CD4-positive, alpha-beta T cell treated with Interleukin-12 subunit alpha and Interleukin-12 subunit beta, for 1 hour (primary cell): Measurements from ENCODE around the gene POC1B.

Experiments
- DNase-seq: peaks from one replicate; pipeline ENCODE4 v3.0.0-alpha.2; 2020

Gene POC1B

GRCh38 chr12:89525824-89526770 is at the start of gene POC1B:
Gene POC1B (minus strand): TSS chr12:89526047. CDS start chr12:89525895, 152 bp downstream.
- DNase-seq, result peak; percentile 69

GRCh38 chr12:89575374-89575773 is 49.5 kb upstream of the POC1B start:
- no peak for DNase-seq

DNA sequence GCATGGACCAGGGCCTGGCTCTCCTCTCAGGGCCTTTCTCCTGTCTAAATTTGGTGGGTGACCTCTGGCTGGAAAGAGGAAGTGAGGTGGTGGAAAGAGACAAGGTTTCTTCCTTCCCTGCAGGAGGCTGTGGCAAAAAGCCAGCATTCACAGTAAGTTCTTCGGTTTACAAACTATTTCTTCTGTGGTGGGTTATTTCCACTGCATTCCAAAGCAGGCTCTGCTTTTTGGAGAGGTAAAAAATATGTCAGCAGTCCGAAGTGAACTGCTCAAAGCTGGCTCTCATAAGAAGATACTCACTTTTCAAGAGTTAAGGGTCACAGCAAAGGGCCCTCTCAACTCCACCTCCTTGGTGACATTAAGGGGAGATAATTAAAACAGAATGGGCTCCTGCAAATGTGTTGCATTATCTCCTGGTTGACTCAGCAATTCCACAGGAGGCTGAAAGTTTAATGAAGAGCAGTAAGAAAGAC is 48.9 kb upstream of the POC1B start:
- DNase-seq, result no peak

DNA sequence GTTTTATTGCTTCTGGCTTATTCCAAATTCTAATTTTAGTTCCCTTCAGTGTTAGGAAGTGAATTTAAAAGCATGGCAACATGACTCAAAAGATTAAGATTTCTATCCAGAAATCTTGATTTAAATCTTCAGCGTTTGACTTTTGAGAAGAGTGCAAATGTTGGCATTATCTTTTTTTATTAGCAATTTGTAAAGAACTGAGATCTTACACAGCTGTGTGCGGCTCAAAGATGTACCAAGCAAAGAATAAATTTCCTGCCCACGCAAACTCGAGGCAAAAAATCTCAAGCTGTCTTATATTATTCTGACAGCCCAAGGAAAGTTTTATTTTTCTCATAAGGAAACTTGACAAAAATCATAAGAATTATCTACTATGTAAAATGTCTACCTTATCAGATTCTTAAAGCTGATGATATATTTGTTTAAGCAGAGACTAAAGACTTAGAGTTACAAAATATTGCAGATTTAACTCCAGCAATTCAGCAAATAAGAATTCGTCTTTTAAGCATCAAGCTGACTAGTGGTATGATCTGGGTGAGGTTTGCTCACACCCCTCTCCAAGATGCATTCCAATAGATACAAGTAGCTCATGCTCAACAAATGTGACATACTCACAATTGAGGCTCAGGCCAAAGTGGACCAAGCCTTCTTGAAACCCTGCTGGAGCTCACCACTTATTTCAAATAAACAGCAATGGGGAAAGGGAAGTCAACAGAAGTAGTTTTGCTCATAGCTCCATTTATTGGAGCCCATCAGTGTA is 47.4 kb upstream of the POC1B start:
- no peak for DNase-seq

- DNase-seq, result no peak
Observed at GRCh38 chr12:89571491-89572195, 45.8 kb upstream of the POC1B start.

- DNase-seq, result no peak
Observed at GRCh38 chr12:89568484-89568883, 42.6 kb upstream of the POC1B start.

GRCh38 chr12:89567691-89568239 is 41.9 kb upstream of the POC1B start:
- DNase-seq, result no peak

GRCh38 chr12:89566615-89567014 is 40.8 kb upstream of the POC1B start:
- no peak for DNase-seq

DNA sequence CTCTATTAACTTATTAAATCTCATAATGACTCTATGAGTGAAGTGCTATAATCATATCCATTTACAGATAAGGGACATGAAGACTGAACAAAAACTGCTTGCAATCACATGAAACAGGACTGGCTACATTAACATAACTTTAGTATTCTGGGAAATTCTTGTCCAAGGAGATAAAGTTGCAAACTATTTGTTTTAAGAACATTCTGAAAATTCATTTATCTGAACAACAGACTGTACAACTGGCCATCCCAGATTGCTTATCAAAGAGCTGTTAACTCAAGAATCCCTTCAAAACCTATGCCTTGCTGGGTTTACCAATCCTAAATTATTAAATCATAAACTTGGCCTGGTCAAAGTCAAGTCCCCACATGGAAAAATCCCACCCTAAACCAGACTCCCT is 39.2 kb upstream of the POC1B start:
- no peak for DNase-seq

- DNase-seq, result no peak
Observed at GRCh38 chr12:89559753-89560152, 33.9 kb upstream of the POC1B start.

DNA sequence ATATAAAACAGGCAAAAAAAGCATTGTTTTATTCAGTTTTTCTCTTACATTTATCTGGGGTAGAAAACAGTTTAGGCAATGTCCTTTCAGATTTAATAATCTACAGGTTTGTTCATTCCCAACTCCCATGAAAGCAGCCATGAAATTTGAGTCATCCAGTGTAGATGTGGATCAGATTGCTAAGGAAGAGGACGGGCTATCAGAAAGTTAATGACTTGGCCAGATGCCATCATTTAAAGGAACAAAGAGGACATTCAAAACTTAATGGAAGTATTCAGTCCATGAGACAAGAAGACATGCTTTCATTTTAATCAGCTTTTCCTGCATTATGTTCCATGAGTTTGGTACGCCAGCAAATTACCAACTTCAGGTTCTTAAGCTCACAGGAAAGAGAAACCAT is 31.1 kb upstream of the POC1B start:
- no peak for DNase-seq

GRCh38 chr12:89552376-89552775 is 26.5 kb upstream of the POC1B start:
- DNase-seq, result no peak

DNA sequence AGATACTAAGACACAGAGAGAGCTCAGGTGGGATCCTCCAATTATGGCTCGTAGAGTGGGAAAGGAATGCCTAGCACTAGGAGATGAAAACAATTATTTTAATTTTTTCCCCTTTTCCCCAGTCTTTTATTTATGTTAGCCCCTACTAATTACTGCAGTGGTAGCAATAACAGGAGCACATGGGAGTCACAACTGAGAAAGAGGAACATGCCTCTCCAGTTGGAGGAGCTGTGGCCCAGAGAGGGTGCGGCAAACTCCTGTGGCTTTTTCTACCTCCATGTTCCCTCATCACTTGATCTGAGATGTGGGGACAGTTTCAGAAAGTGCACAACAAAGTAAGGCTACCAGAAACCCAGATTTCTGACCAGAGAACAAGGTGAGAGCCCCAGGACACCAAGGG is 25.9 kb upstream of the POC1B start:
- no peak for DNase-seq

GRCh38 chr12:89547101-89547500 is 21.3 kb upstream of the POC1B start:
- DNase-seq, result no peak

GRCh38 chr12:89546151-89546550 is 20.3 kb upstream of the POC1B start:
- no peak for DNase-seq

- no peak for DNase-seq
Observed at GRCh38 chr12:89544681-89545184, 18.9 kb upstream of the POC1B start.

DNA sequence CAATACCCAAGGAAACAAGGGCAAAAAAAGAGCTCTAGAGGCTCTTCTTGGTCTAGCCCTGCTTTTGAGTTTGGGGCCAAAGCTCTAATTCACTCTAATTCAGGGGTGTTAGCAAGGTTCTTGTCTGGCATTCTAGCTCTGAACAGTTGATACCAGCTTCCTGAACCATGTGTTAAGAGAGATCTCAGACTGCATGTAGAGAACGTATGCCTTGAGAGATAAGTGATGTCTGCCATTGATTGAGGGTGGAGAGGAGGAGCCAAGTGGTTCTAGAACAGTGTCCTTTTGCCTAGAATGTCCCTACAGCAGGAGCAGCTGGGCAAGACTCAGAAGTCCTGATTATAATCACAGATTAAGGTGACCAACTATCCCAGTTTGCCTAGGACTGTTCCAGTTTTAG is 18.2 kb upstream of the POC1B start:
- DNase-seq, result no peak

DNA sequence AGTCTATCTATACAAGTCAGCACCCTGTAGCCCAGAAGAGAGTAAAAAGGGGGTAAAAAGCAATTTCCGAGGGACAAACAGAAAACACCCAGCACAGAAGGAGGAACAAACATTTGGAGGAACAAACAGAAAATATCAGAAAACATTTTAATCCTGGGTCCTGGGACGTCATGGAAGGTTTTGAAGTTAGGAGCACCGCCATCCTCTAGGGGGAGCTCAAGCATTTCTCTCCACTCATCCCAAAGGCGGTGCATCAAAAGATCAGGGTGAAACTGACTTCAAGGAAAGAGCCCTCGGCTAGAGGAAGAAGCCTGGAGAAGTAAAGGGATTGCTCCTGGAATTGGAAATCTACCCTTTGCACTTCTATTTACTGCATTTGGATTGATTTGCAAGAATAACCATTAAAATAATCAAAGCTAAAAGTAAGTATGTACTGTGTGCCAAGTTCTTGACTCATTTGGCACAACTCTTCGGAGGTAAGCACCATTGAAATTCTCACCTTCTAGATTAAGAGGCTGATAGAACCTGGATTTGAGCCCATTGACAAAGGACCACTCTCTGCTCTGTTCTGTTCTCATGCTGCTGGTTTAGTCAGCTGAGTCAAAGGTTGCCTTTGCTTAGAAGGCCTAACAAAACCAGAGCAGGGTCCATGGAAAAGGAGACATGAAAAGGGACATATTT is 17.2 kb upstream of the POC1B start:
- peak; percentile 75 for DNase-seq

DNA sequence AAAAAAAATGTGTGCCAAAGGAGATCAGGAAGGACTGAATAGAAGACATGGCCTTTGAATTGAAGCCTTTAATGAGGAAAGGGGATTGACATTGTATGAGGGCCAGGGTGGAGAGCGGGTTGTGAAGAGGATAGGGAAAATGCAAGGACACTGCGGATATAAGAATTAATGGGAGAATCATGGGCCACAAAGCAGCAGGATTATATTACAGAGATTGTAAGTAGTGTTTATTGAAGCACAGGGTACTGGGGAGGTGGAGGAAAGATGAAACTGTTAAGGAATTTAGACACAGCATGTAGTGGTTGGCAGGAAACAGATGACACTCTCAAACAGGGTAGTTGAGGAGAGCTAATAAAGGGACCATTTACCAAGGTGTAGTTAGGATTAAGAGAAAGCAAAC is 16.4 kb upstream of the POC1B start:
- DNase-seq, result no peak

DNA sequence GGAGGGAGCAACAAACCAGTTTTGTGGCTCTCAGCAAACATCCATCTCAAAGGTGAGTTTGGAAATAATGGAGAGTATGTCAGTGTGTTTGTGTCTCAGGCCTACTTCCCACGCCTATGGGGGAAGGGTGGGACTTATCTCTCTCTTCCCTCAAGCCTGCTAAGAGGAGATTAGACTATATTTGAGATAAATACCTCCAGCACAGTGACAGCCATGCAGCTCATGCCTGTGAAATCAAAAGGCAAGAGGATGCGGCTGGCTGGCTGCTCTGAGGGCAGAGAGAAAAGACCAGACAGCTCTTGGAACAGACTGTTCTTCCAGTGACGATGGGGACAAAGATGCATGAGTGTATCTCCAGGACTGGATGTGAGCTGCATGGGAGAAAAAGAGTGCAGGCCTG is 14.7 kb upstream of the POC1B start:
- DNase-seq, result no peak

GRCh38 chr12:89539426-89540223 is 13.8 kb upstream of the POC1B start:
- no peak for DNase-seq
